ENCODE results near the gene GYG2.

GYG2 gene

GRCh38 chrX:2875798-2876399, 47.2 kb downstream of the GYG2 start:
- no peak overlapping the region for H3K4me3 ChIP-seq (ENCODE audit: low read depth, low read length, poor library complexity, severe bottlenecking)
- H3K4me2 ChIP-seq (ENCODE audit: low read length), result no peak overlapping the region
- no peaks in the 10 kb centered on the region for H3K79me2 ChIP-seq (ENCODE audit: insufficient read depth, low read length)
- H3K9me3 ChIP-seq (ENCODE audit: low read length), result no peaks in the 10 kb centered on the region
- H3K36me3 ChIP-seq (ENCODE audit: insufficient read depth, low read length), result no peaks in the 10 kb centered on the region
- no peaks in the 10 kb centered on the region for H3K27me3 ChIP-seq (ENCODE audit: insufficient read depth, low read length)
- H2AFZ ChIP-seq (ENCODE audit: low read length), result no peak overlapping the region
- no peak overlapping the region for H3K27ac ChIP-seq (ENCODE audit: low read depth, low read length, poor library complexity, severe bottlenecking)
- H3K4me1 ChIP-seq (ENCODE audit: insufficient read depth, low read length, severe bottlenecking), result no peaks in the 10 kb centered on the region
- H3K9me2 ChIP-seq (ENCODE audit: low read depth, low read length), result no peaks in the 10 kb centered on the region
- TF ChIP-seq CTCF (IDR thresholded peaks at IDR 0.05; ENCODE audit: low read length) (peak; percentile 29; the same call in 1 of the 2 replicates), EZH2 (IDR thresholded peaks at IDR 0.05; ENCODE audit: borderline replicate concordance, low read length) (no peak)
- H3F3A ChIP-seq (ENCODE audit: insufficient read depth, low read length), result no peaks in the 10 kb centered on the region
- H4K20me1 ChIP-seq (ENCODE audit: insufficient read depth, low read length), result no peaks in the 10 kb centered on the region
- no peak overlapping the region for H3K9ac ChIP-seq (ENCODE audit: low read length)

DNA sequence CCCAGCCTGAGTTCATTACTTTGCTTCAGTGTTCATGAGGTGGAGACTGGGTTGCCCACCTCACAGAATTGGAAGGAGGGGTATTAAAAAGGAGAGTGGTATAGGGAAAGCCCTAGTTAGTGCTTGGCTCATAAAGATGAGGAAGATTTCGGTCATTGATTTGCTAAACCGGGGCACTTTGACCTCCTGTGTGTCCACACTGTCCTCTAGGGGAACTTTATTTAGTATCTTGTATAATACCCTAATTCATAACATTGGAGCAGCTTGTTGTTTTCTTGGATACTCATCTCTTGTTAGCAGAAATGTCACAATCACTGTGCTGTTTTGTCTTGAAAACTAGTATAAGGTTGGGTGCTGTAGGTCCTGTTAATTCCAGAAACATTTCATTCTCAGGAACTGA, 49.8 kb downstream of the GYG2 start:
- Histone ChIP-seq H3K9me3 (ENCODE audit: low read length) (no peaks in the 10 kb centered on the region), H3K9ac (ENCODE audit: low read length) (no peak overlapping the region), H2AFZ (ENCODE audit: low read length) (no peak overlapping the region), H3K4me3 (ENCODE audit: low read depth, low read length, poor library complexity, severe bottlenecking) (no peak overlapping the region), H3K27ac (ENCODE audit: low read depth, low read length, poor library complexity, severe bottlenecking) (no peak overlapping the region), H3K9me2 (ENCODE audit: low read depth, low read length) (no peaks in the 10 kb centered on the region), H3F3A (ENCODE audit: insufficient read depth, low read length) (no peaks in the 10 kb centered on the region), H3K79me2 (ENCODE audit: insufficient read depth, low read length) (no peaks in the 10 kb centered on the region), H3K4me2 (ENCODE audit: low read length) (no peak overlapping the region), H3K36me3 (ENCODE audit: insufficient read depth, low read length) (no peaks in the 10 kb centered on the region), H3K4me1 (ENCODE audit: insufficient read depth, low read length, severe bottlenecking) (no peaks in the 10 kb centered on the region), H3K27me3 (ENCODE audit: insufficient read depth, low read length) (no peaks in the 10 kb centered on the region), H4K20me1 (ENCODE audit: insufficient read depth, low read length) (no peaks in the 10 kb centered on the region)
- TF ChIP-seq EZH2 (IDR thresholded peaks at IDR 0.05; ENCODE audit: borderline replicate concordance, low read length) (no peak), CTCF (IDR thresholded peaks at IDR 0.05; ENCODE audit: low read length) (no peak)

GRCh38 chrX:2879670-2880069, 50.9 kb downstream of the GYG2 start:
- H3F3A ChIP-seq (ENCODE audit: insufficient read depth, low read length), result no peaks in the 10 kb centered on the region
- H2AFZ ChIP-seq (ENCODE audit: low read length), result no peak overlapping the region
- TF ChIP-seq EZH2 (IDR thresholded peaks at IDR 0.05; ENCODE audit: borderline replicate concordance, low read length), result no peak
- no peak for TF ChIP-seq CTCF (IDR thresholded peaks at IDR 0.05; ENCODE audit: low read length)
- no peaks in the 10 kb centered on the region for H3K9me2 ChIP-seq (ENCODE audit: low read depth, low read length)
- H3K79me2 ChIP-seq (ENCODE audit: insufficient read depth, low read length), result no peaks in the 10 kb centered on the region
- no peaks in the 10 kb centered on the region for H4K20me1 ChIP-seq (ENCODE audit: insufficient read depth, low read length)
- no peaks in the 10 kb centered on the region for H3K36me3 ChIP-seq (ENCODE audit: insufficient read depth, low read length)
- H3K27me3 ChIP-seq (ENCODE audit: insufficient read depth, low read length), result no peaks in the 10 kb centered on the region
- no peaks in the 10 kb centered on the region for H3K9me3 ChIP-seq (ENCODE audit: low read length)
- H3K27ac ChIP-seq (ENCODE audit: low read depth, low read length, poor library complexity, severe bottlenecking), result no peak overlapping the region
- no peak overlapping the region for H3K4me2 ChIP-seq (ENCODE audit: low read length)
- no peak overlapping the region for H3K4me3 ChIP-seq (ENCODE audit: low read depth, low read length, poor library complexity, severe bottlenecking)
- H3K9ac ChIP-seq (ENCODE audit: low read length), result no peak overlapping the region
- H3K4me1 ChIP-seq (ENCODE audit: insufficient read depth, low read length, severe bottlenecking), result no peaks in the 10 kb centered on the region

Measured in OCI-LY1 (cell line).